WTC11 (cell line): ENCODE measurements around the gene EMC1. TPM values are rescaled to one million over a fixed set of nuclear protein-coding genes. Genes with fewer than 3 reads are reported as not detected.

Source experiments
- ATAC-seq: fragments of 200-7000 bp; cut with Tn5 transposase; 2 replicates; pipeline ENCODE4 v1.10.0; 2021; ENCODE audit warnings: mild to moderate bottlenecking, moderate library complexity
- CTCF ChIA-PET: fragments of 300-600 bp; sonication (Branson Sonifier 250); formaldehyde crosslinking; loops from one replicate; lab custom pipeline; 2021; ENCODE audit warnings: antibody characterized with exemption; lab: Charles Lee
- POLR2A ChIA-PET: fragments of 350-600 bp; sonication (Branson Sonifier 250); formaldehyde crosslinking; loops from one replicate; lab custom pipeline; 2021; ENCODE audit warnings: antibody characterized with exemption; lab: Charles Lee
- DNase-seq: peaks from one replicate; pipeline ENCODE4 v3.0.0; 2021; ENCODE audit warnings: low spot score
- H3K27ac Mint-ChIP-seq: 2 replicates; pipeline ENCODE4 v1.8.0; 2021; ENCODE audit warnings: mixed read lengths
- H3K27me3 Mint-ChIP-seq: 2 replicates; pipeline ENCODE4 v1.8.0; 2021; ENCODE audit warnings: low read depth, mild to moderate bottlenecking, moderate library complexity, mixed read lengths
- H3K36me3 Mint-ChIP-seq: 2 replicates; pipeline ENCODE4 v1.8.0; 2021; ENCODE audit warnings: mixed read lengths
- H3K4me1 Mint-ChIP-seq: 2 replicates; pipeline ENCODE4 v1.8.0; 2022; ENCODE audit warnings: mixed read lengths
- H3K4me3 Mint-ChIP-seq: 2 replicates; pipeline ENCODE4 v1.8.0; 2021; ENCODE audit warnings: mild to moderate bottlenecking, moderate library complexity, mixed read lengths
- H3K9me3 Mint-ChIP-seq: 2 replicates; pipeline ENCODE4 v1.8.0; 2021; ENCODE audit warnings: mixed read lengths
- ATF1 ChIP-seq: sonication (generic); formaldehyde crosslinking; IDR thresholded peaks from 2 replicates; pipeline ENCODE4 v1.8.1; 2023; ENCODE audit warnings: mild to moderate bottlenecking, moderate library complexity, missing genetic modification reagents
- CREM ChIP-seq: sonication (generic); formaldehyde crosslinking; IDR thresholded peaks from 2 replicates; pipeline ENCODE4 v1.8.1; 2022; ENCODE audit warnings: mild to moderate bottlenecking, missing genetic modification reagents, moderate library complexity
- ESRRA ChIP-seq: sonication (generic); formaldehyde crosslinking; IDR thresholded peaks from 2 replicates; pipeline ENCODE4 v1.8.1; 2022; ENCODE audit warnings: mild to moderate bottlenecking, missing genetic modification reagents, borderline replicate concordance
- FOXJ3 ChIP-seq: sonication (generic); formaldehyde crosslinking; IDR thresholded peaks from 2 replicates; pipeline ENCODE4 v1.9.0; 2021; ENCODE audit warnings: missing genetic modification reagents, mild to moderate bottlenecking, borderline replicate concordance
- GRHL2 ChIP-seq: fragments of 250-450 bp; sonication (Bioruptor Pico); IDR thresholded peaks from 2 replicates; pipeline ENCODE4 v1.8.0; 2022; ENCODE audit warnings: mild to moderate bottlenecking, moderate library complexity; ENCODE audit not compliant: insufficient replicate concordance, severe bottlenecking
- HMGA2 ChIP-seq: fragments of 250-450 bp; sonication (Bioruptor Pico); IDR thresholded peaks from 2 replicates; pipeline ENCODE4 v1.4.0; 2021; ENCODE audit warnings: mild to moderate bottlenecking, moderate library complexity
- IRF2 ChIP-seq: sonication (generic); formaldehyde crosslinking; IDR thresholded peaks from 2 replicates; pipeline ENCODE4 v1.8.0; 2022; ENCODE audit warnings: low read depth, missing genetic modification reagents, borderline replicate concordance
- KAT7 ChIP-seq: sonication (generic); formaldehyde crosslinking; IDR thresholded peaks from 2 replicates; pipeline ENCODE4 v1.8.1; 2023; ENCODE audit warnings: missing genetic modification reagents, mild to moderate bottlenecking, borderline replicate concordance
- MLX ChIP-seq: sonication (generic); formaldehyde crosslinking; IDR thresholded peaks from 2 replicates; pipeline ENCODE4 v1.8.1; 2023; ENCODE audit warnings: mild to moderate bottlenecking, missing genetic modification reagents, moderate library complexity
- MXD4 ChIP-seq: fragments of 250-450 bp; sonication (Bioruptor Pico); IDR thresholded peaks from 2 replicates; pipeline ENCODE4 v1.8.0; 2021; ENCODE audit warnings: mild to moderate bottlenecking, moderate library complexity, borderline replicate concordance
- NFATC4 ChIP-seq: fragments of 250-450 bp; sonication (Bioruptor Pico); IDR thresholded peaks from 2 replicates; pipeline ENCODE4 v1.9.0; 2021; ENCODE audit warnings: mild to moderate bottlenecking
- NR1H2 ChIP-seq: sonication (generic); formaldehyde crosslinking; IDR thresholded peaks from 2 replicates; pipeline ENCODE4 v1.9.0; 2021; ENCODE audit warnings: mild to moderate bottlenecking, moderate library complexity, missing genetic modification reagents
- RORB ChIP-seq: fragments of 250-450 bp; sonication (Bioruptor Pico); IDR thresholded peaks from 2 replicates; pipeline ENCODE4 v1.9.0; 2021; ENCODE audit warnings: mild to moderate bottlenecking
- SOX15 ChIP-seq: fragments of 250-450 bp; sonication (Bioruptor Pico); IDR thresholded peaks from 2 replicates; pipeline ENCODE4 v1.9.0; 2021; ENCODE audit warnings: mild to moderate bottlenecking
- ZBTB21 ChIP-seq: sonication (generic); formaldehyde crosslinking; IDR thresholded peaks from 2 replicates; pipeline ENCODE4 v1.8.1; 2023; ENCODE audit warnings: mild to moderate bottlenecking, missing genetic modification reagents, borderline replicate concordance
- ZMAT4 ChIP-seq: fragments of 250-450 bp; sonication (Bioruptor Pico); IDR thresholded peaks from 2 replicates; pipeline ENCODE4 v1.9.0; 2021; ENCODE audit warnings: mild to moderate bottlenecking
- ZNF121 ChIP-seq: sonication (generic); formaldehyde crosslinking; IDR thresholded peaks from 2 replicates; pipeline ENCODE4 v1.8.0; 2023; ENCODE audit warnings: missing genetic modification reagents
- ZNF219 ChIP-seq: sonication (generic); formaldehyde crosslinking; IDR thresholded peaks from 2 replicates; pipeline ENCODE4 v1.8.0; 2023; ENCODE audit warnings: missing genetic modification reagents, mild to moderate bottlenecking, borderline replicate concordance
- ZNF423 ChIP-seq: fragments of 250-450 bp; sonication (Bioruptor Pico); IDR thresholded peaks from 2 replicates; pipeline ENCODE4 v2.1.2; 2022; ENCODE audit warnings: mild to moderate bottlenecking, moderate library complexity
- ZNF671 ChIP-seq: fragments of 250-450 bp; sonication (Bioruptor Pico); IDR thresholded peaks from 2 replicates; pipeline ENCODE4 v1.8.0; 2021; ENCODE audit warnings: mild to moderate bottlenecking
- total RNA-seq: library from RNA; stranded (reverse); gene quantifications from 3 replicates; pipeline ENCODE4 v1.2.3, GENCODE V29; 2021
- TF ChIP-seq, protein P1 (sequence below): sonication (generic); formaldehyde crosslinking; IDR thresholded peaks from 2 replicates; pipeline ENCODE4 v1.8.1; 2023; ENCODE audit warnings: mild to moderate bottlenecking, missing genetic modification reagents
- TF ChIP-seq, protein P2 (sequence below): sonication (generic); formaldehyde crosslinking; IDR thresholded peaks from 2 replicates; pipeline ENCODE4 v1.8.0; 2022; ENCODE audit warnings: mild to moderate bottlenecking, missing genetic modification reagents

The EMC1 gene
- total RNA-seq, 1 experiment from 2014 or later = 53.5 TPM

- ChIA-PET POLR2A (no interaction called here), CTCF (no interaction called here)
- no peak for DNase-seq
- Mint-ChIP-seq H3K36me3 (peaks cover 79% of the 10 kb centered on the region), H3K27ac (no peak overlapping the region), H3K4me1 (no peaks in the 10 kb centered on the region), H3K27me3 (no peaks in the 10 kb centered on the region), H3K9me3 (no peaks in the 10 kb centered on the region), H3K4me3 (no peak overlapping the region)
- ATAC-seq = no peak
- TF ChIP-seq MLX (no peak), HMGA2 (CRISPR knock-in tag) (no peak), ZNF423 (CRISPR knock-in tag) (no peak), RORB (no peak), ZBTB21 (CRISPR knock-in tag) (no peak)
- TF ChIP-seq, protein P1, sequence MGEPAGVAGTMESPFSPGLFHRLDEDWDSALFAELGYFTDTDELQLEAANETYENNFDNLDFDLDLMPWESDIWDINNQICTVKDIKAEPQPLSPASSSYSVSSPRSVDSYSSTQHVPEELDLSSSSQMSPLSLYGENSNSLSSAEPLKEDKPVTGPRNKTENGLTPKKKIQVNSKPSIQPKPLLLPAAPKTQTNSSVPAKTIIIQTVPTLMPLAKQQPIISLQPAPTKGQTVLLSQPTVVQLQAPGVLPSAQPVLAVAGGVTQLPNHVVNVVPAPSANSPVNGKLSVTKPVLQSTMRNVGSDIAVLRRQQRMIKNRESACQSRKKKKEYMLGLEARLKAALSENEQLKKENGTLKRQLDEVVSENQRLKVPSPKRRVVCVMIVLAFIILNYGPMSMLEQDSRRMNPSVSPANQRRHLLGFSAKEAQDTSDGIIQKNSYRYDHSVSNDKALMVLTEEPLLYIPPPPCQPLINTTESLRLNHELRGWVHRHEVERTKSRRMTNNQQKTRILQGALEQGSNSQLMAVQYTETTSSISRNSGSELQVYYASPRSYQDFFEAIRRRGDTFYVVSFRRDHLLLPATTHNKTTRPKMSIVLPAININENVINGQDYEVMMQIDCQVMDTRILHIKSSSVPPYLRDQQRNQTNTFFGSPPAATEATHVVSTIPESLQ (CRISPR knock-in tag) = no peak
These were observed 31.1 kb downstream of the EMC1 start for GRCh38 chr1:19220080-19220846.

- Mint-ChIP-seq H3K9me3 (no peaks in the 10 kb centered on the region), H3K36me3 (peaks cover 74% of the 10 kb centered on the region), H3K27me3 (no peaks in the 10 kb centered on the region), H3K4me1 (no peaks in the 10 kb centered on the region), H3K27ac (no peak overlapping the region)
- no peak for DNase-seq
- TF ChIP-seq ZBTB21 (CRISPR knock-in tag) = no peak
- no peak for TF ChIP-seq ATF1
- TF ChIP-seq ESRRA = no peak
- TF ChIP-seq, protein P2, sequence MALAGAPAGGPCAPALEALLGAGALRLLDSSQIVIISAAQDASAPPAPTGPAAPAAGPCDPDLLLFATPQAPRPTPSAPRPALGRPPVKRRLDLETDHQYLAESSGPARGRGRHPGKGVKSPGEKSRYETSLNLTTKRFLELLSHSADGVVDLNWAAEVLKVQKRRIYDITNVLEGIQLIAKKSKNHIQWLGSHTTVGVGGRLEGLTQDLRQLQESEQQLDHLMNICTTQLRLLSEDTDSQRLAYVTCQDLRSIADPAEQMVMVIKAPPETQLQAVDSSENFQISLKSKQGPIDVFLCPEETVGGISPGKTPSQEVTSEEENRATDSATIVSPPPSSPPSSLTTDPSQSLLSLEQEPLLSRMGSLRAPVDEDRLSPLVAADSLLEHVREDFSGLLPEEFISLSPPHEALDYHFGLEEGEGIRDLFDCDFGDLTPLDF (CRISPR knock-in tag) = no peak
- no peak for TF ChIP-seq KAT7 (CRISPR knock-in tag)
- TF ChIP-seq NR1H2 (CRISPR knock-in tag) = no peak
- no peak for TF ChIP-seq GRHL2
- no peak for TF ChIP-seq RORB
- TF ChIP-seq ZMAT4 (CRISPR knock-in tag) = no peak
- TF ChIP-seq ZNF219 (CRISPR knock-in tag) = no peak
- no peak for TF ChIP-seq ZNF121 (CRISPR knock-in tag)
- no peak for TF ChIP-seq NFATC4 (CRISPR knock-in tag)
- no peak for TF ChIP-seq CREM (CRISPR knock-in tag)
- no peak for TF ChIP-seq IRF2 (CRISPR knock-in tag)
- no peak for TF ChIP-seq MXD4 (CRISPR knock-in tag)
- TF ChIP-seq SOX15 = no peak
- TF ChIP-seq FOXJ3 (CRISPR knock-in tag) = no peak
- TF ChIP-seq ZNF671 (CRISPR knock-in tag) = no peak
- TF ChIP-seq, all 79 proteins: peak for 0
- no peak for ATAC-seq
- POLR2A ChIA-PET = no interaction called here
- no peak overlapping the region for H3K4me3 Mint-ChIP-seq
- CTCF ChIA-PET = no interaction called here
These were observed 31.9 kb downstream of the EMC1 start for GRCh38 chr1:19219451-19219850.
